ENCODE measurements around the gene MRTFA. TPM values are rescaled to one million over a fixed set of nuclear protein-coding genes. Genes with fewer than 3 reads are reported as not detected.
"Not testable (repeated sequence)": the region's sequence is repeated elsewhere in the genome, so short reads cannot be mapped to it uniquely, and the experiment has no call there.

The MRTFA gene
- total RNA-seq, 1 donor from 2014 or later, result 11.3 TPM

- no peak overlapping the region for H3K4me3 Mint-ChIP-seq
These were observed 127.0 kb downstream of the MRTFA start for GRCh38 chr22:40509401-40510134.

GRCh38 chr22:40508046-40508445 lies 128.5 kb downstream of the MRTFA start:
- H3K36me3 Mint-ChIP-seq; H4K20me1 ChIP-seq (ENCODE audit: low read depth); H3K4me3 ChIP-seq; H3K27me3 Mint-ChIP-seq (ENCODE audit: insufficient read depth, low read depth); H3K27me3 ChIP-seq; H3F3A ChIP-seq (ENCODE audit: low read depth); DNase-seq (ENCODE audit: low spot score); H2AFZ ChIP-seq (replicated peaks); H3K36me3 ChIP-seq; H3K79me2 ChIP-seq (ENCODE audit: low read depth); H3K9me3 Mint-ChIP-seq; H3K9ac ChIP-seq; H3K4me3 Mint-ChIP-seq; H3K9me3 ChIP-seq (ENCODE audit: low read depth); H3K27ac ChIP-seq; H3K27ac Mint-ChIP-seq; H3K4me1 ChIP-seq; H3K4me2 ChIP-seq: not testable (repeated sequence)
- peaks cover 26% of the 10 kb centered on the region for H3K4me1 Mint-ChIP-seq

More at GRCh38 chr22:40509401-40510134, 127.0 kb downstream of the MRTFA start:
- H3K4me1 Mint-ChIP-seq, result peaks cover 26% of the 10 kb centered on the region
- no peak overlapping the region for H3K9ac ChIP-seq
- H3K4me3 ChIP-seq, result no peak overlapping the region
- no peaks in the 10 kb centered on the region for H3F3A ChIP-seq (ENCODE audit: low read depth)
- peaks cover 2% of the 10 kb centered on the region for H3K36me3 Mint-ChIP-seq
- no peaks in the 10 kb centered on the region for H3K27me3 Mint-ChIP-seq (ENCODE audit: insufficient read depth, low read depth)
- H3K36me3 ChIP-seq, result no peaks in the 10 kb centered on the region
- H3K27me3 ChIP-seq, result no peaks in the 10 kb centered on the region
- TF ChIP-seq EZH2phosphoT487 (IDR thresholded peaks at IDR 0.05) (no peak), EZH2 (IDR thresholded peaks at IDR 0.05) (no peak)
- TF ChIP-seq, protein P1, sequence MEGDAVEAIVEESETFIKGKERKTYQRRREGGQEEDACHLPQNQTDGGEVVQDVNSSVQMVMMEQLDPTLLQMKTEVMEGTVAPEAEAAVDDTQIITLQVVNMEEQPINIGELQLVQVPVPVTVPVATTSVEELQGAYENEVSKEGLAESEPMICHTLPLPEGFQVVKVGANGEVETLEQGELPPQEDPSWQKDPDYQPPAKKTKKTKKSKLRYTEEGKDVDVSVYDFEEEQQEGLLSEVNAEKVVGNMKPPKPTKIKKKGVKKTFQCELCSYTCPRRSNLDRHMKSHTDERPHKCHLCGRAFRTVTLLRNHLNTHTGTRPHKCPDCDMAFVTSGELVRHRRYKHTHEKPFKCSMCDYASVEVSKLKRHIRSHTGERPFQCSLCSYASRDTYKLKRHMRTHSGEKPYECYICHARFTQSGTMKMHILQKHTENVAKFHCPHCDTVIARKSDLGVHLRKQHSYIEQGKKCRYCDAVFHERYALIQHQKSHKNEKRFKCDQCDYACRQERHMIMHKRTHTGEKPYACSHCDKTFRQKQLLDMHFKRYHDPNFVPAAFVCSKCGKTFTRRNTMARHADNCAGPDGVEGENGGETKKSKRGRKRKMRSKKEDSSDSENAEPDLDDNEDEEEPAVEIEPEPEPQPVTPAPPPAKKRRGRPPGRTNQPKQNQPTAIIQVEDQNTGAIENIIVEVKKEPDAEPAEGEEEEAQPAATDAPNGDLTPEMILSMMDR (IDR thresholded peaks at IDR 0.05), result no peak
- no peaks in the 10 kb centered on the region for H3K9me3 Mint-ChIP-seq
- H3K4me2 ChIP-seq, result no peak overlapping the region
- no peaks in the 10 kb centered on the region for H3K9me3 ChIP-seq (ENCODE audit: low read depth)
- peak overlapping the region; percentile 74 for H3K27ac Mint-ChIP-seq
- no peak for DNase-seq (ENCODE audit: low spot score)
- peaks cover 6% of the 10 kb centered on the region for H3K79me2 ChIP-seq (ENCODE audit: low read depth)
- no peak overlapping the region for H3K27ac ChIP-seq
- no peaks in the 10 kb centered on the region for H4K20me1 ChIP-seq (ENCODE audit: low read depth)
- peaks cover 6% of the 10 kb centered on the region for H3K4me1 ChIP-seq
- no peak overlapping the region for H2AFZ ChIP-seq (replicated peaks)

DNA sequence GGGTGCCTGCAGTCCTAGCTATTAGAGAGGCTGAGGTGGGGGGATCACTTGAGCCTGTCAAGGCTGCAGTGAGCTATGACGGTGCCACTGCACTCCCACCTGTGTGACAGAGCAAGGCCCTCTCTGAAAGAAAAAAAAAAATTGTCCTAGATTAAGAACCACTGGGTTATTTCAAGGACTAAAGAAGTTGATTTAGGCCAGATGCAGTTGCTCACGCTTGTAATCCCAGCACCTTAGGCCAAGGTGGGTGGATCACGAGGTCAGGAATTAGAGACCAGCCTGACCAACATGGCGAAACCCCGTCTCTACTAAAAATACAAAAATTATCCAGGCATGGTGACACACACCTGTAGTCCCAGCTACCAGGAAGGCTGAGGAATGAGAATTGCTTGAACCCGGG lies 129.0 kb downstream of the MRTFA start:
- no peaks in the 10 kb centered on the region for H3F3A ChIP-seq (ENCODE audit: low read depth)
- no peak overlapping the region for H3K9ac ChIP-seq
- no peaks in the 10 kb centered on the region for H4K20me1 ChIP-seq (ENCODE audit: low read depth)
- no peak overlapping the region for H3K4me3 Mint-ChIP-seq
- H3K36me3 ChIP-seq, result no peaks in the 10 kb centered on the region
- no peak for DNase-seq (ENCODE audit: low spot score)
- H3K9me3 Mint-ChIP-seq, result peaks cover 9% of the 10 kb centered on the region
- no peak overlapping the region for H3K4me3 ChIP-seq
- H3K27me3 Mint-ChIP-seq (ENCODE audit: insufficient read depth, low read depth), result no peaks in the 10 kb centered on the region
- peaks cover 9% of the 10 kb centered on the region for H3K79me2 ChIP-seq (ENCODE audit: low read depth)
- H3K27ac Mint-ChIP-seq, result no peak overlapping the region
- H3K27ac ChIP-seq, result no peak overlapping the region
- H2AFZ ChIP-seq (replicated peaks), result no peak overlapping the region
- TF ChIP-seq EZH2phosphoT487 (IDR thresholded peaks at IDR 0.05), result no peak
- TF ChIP-seq, protein P1 (IDR thresholded peaks at IDR 0.05), result no peak
- no peak for TF ChIP-seq EZH2 (IDR thresholded peaks at IDR 0.05)
- peaks cover 6% of the 10 kb centered on the region for H3K4me1 ChIP-seq
- H3K4me1 Mint-ChIP-seq, result peaks cover 30% of the 10 kb centered on the region
- no peaks in the 10 kb centered on the region for H3K9me3 ChIP-seq (ENCODE audit: low read depth)
- no peaks in the 10 kb centered on the region for H3K27me3 ChIP-seq
- H3K4me2 ChIP-seq, result no peak overlapping the region
- peaks cover 10% of the 10 kb centered on the region for H3K36me3 Mint-ChIP-seq

GRCh38 chr22:40506762-40507161 lies 129.8 kb downstream of the MRTFA start:
- Histone ChIP-seq H4K20me1 (ENCODE audit: low read depth) (no peaks in the 10 kb centered on the region), H3F3A (ENCODE audit: low read depth) (no peaks in the 10 kb centered on the region), H3K79me2 (ENCODE audit: low read depth) (peaks cover 9% of the 10 kb centered on the region), H3K27ac (no peak overlapping the region), H3K36me3 (no peaks in the 10 kb centered on the region), H3K27me3 (no peaks in the 10 kb centered on the region), H3K4me2 (no peak overlapping the region), H3K4me1 (peaks cover 6% of the 10 kb centered on the region), H2AFZ (replicated peaks) (no peak overlapping the region), H3K9ac (no peak overlapping the region), H3K4me3 (no peak overlapping the region), H3K9me3 (ENCODE audit: low read depth) (no peaks in the 10 kb centered on the region)
- peaks cover 10% of the 10 kb centered on the region for H3K36me3 Mint-ChIP-seq
- no peak for TF ChIP-seq EZH2 (IDR thresholded peaks at IDR 0.05)
- TF ChIP-seq, protein P1 (IDR thresholded peaks at IDR 0.05), result no peak
- no peak for TF ChIP-seq EZH2phosphoT487 (IDR thresholded peaks at IDR 0.05)
- no peaks in the 10 kb centered on the region for H3K27me3 Mint-ChIP-seq (ENCODE audit: insufficient read depth, low read depth)
- no peak overlapping the region for H3K4me3 Mint-ChIP-seq
- H3K27ac Mint-ChIP-seq, result no peak overlapping the region
- DNase-seq (ENCODE audit: low spot score), result no peak
- H3K4me1 Mint-ChIP-seq, result peaks cover 27% of the 10 kb centered on the region
- peaks cover 9% of the 10 kb centered on the region for H3K9me3 Mint-ChIP-seq
